ENCODE data around the gene LRRN3. TPM values are rescaled to one million over a fixed set of nuclear protein-coding genes. Genes with fewer than 3 reads are reported as not detected.

The LRRN3 gene
- total RNA-seq = 1 to 10 TPM; 2.7 to 3.1 TPM

GRCh38 chr7:111090846-111091245, at the start of gene LRRN3:
TSS of gene LRRN3 (plus strand) at chr7:111091127. CDS start at chr7:111122773, 31,646 bp downstream.

Measured in melanocyte of skin (primary cell).